A673 (cell line): ENCODE results near the gene ASCL2. TPM values are rescaled to one million over a fixed set of nuclear protein-coding genes. Genes with fewer than 3 reads are reported as not detected.

Experiments used
- BruUV-seq: library from RNA; stranded (reverse); fragments of 400-500 nt; replicated peaks from 2 replicates; lab custom pipeline; 2021; lab: Mats Ljungman, UMichigan
- CTCF ChIA-PET: fragments of 300-600 bp; sonication (Branson Sonifier 250); formaldehyde crosslinking; loops from one replicate; lab custom pipeline; 2022; ENCODE audit warnings: antibody characterized with exemption; lab: Charles Lee
- POLR2A ChIA-PET: fragments of 300-600 bp; sonication (Branson Sonifier 250); formaldehyde crosslinking; loops from one replicate; lab custom pipeline; 2022; ENCODE audit warnings: antibody characterized with exemption; ENCODE audit not compliant: low non-redundant PET; lab: Charles Lee
- DNase-seq: peaks from one replicate; pipeline ENCODE4 v3.0.0-alpha.2; 2015; ENCODE audit warnings: low spot score
- H3K27ac ChIP-seq: fragments of 200-600 bp; sonication (generic); 2 replicates; pipeline ENCODE4 v1.5.1; 2016; ENCODE audit warnings: mixed run types, low read depth, mild to moderate bottlenecking, mixed read lengths, antibody characterized with exemption, low read length; ENCODE audit not compliant: poor library complexity, severe bottlenecking
- H3K27me3 ChIP-seq: fragments of 200-600 bp; sonication (generic); replicated peaks from 2 replicates; pipeline ENCODE4 v1.6.1; 2017; ENCODE audit warnings: mixed run types, low read depth, mild to moderate bottlenecking, mixed read lengths, antibody characterized with exemption, low read length; ENCODE audit not compliant: insufficient read depth, poor library complexity
- H3K36me3 ChIP-seq: fragments of 200-600 bp; sonication (generic); 2 replicates; pipeline ENCODE4 v1.6.1; 2016; ENCODE audit warnings: mixed run types, mild to moderate bottlenecking, mixed read lengths, antibody characterized with exemption, low read length; ENCODE audit not compliant: insufficient read depth, poor library complexity, severe bottlenecking
- H3K4me1 ChIP-seq: fragments of 200-600 bp; sonication (generic); 2 replicates; pipeline ENCODE4 v1.6.1; 2017; ENCODE audit warnings: mixed run types, mild to moderate bottlenecking, mixed read lengths, antibody characterized with exemption, low read length; ENCODE audit not compliant: insufficient read depth, poor library complexity, severe bottlenecking
- H3K4me3 ChIP-seq: fragments of 200-600 bp; sonication (generic); 2 replicates; pipeline ENCODE4 v1.5.1; 2016; ENCODE audit warnings: low read depth, mixed run types, mild to moderate bottlenecking, mixed read lengths, low read length; ENCODE audit not compliant: poor library complexity, severe bottlenecking
- H3K9me3 ChIP-seq: fragments of 200-600 bp; sonication (generic); 2 replicates; pipeline ENCODE4 v1.6.1; 2016; ENCODE audit warnings: mixed run types, low read depth, mild to moderate bottlenecking, mixed read lengths, antibody characterized with exemption, low read length; ENCODE audit not compliant: poor library complexity, severe bottlenecking
- CTCF ChIP-seq: fragments of 300-800, 200-600 bp; sonication (generic); conservative IDR thresholded peaks from 2 replicates; pipeline ENCODE4 v1.5.1; 2017; ENCODE audit warnings: low read depth, mild to moderate bottlenecking, antibody characterized with exemption, low read length, moderate library complexity, mixed read lengths
- EZH2 ChIP-seq: fragments of 200-600 bp; sonication (generic); IDR thresholded peaks from 2 replicates; pipeline ENCODE4 v1.6.1; 2017; ENCODE audit warnings: borderline replicate concordance, low read depth, mild to moderate bottlenecking, mixed read lengths, antibody characterized with exemption, low read length; ENCODE audit not compliant: poor library complexity, severe bottlenecking
- intact Hi-C: fragments of 100-400 bp; cut with micrococcal nuclease; formaldehyde crosslinking; loops from one replicate; pipeline ENCODE4 v1.10.0; 2022; ENCODE audit not compliant: unreplicated experiment
- total RNA-seq: library from RNA; stranded (reverse); gene quantifications from 2 replicates; pipeline ENCODE4 v1.2.3, GENCODE V29; 2021

Gene ASCL2
- total RNA-seq, 1 experiment from 2014 or later: not detected

DNA sequence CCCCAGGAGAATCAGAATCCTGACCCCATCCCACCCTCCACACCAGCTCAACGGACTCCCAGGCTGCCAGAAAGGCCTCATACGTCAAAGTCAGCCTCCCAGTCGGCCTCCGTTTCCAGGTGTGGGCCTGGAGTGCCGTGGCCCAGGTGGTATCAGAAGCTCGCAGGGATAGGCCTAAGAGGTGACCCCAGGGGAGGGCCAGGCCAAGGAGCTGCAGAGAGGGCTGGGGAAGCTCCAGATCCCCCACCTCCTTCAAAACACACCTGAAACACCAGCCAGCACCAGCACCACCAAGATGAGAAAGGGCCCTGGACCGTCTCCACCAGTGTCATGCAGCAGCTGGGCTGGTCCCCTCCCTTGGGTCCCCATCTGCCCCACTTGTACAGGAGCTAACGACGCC lies 20.3 kb downstream of the ASCL2 start:
- Histone ChIP-seq H3K36me3 (no peaks in the 10 kb centered on the region), H3K27me3 (peaks cover 8% of the 10 kb centered on the region), H3K27ac (no peak overlapping the region), H3K9me3 (no peaks in the 10 kb centered on the region), H3K4me3 (no peak overlapping the region), H3K4me1 (no peaks in the 10 kb centered on the region)
- no peak for TF ChIP-seq EZH2
- TF ChIP-seq CTCF: no peak
- POLR2A ChIA-PET: no interaction called here
- BruUV-seq: no TSS peak
- intact Hi-C loops: no loop called here
- CTCF ChIA-PET: no interaction called here
- DNase-seq: no peak

- Histone ChIP-seq H3K9me3 (no peaks in the 10 kb centered on the region), H3K36me3 (no peaks in the 10 kb centered on the region), H3K4me1 (no peaks in the 10 kb centered on the region), H3K27me3 (peaks cover 8% of the 10 kb centered on the region), H3K27ac (no peak overlapping the region), H3K4me3 (no peak overlapping the region)
- no peak for TF ChIP-seq EZH2
- TF ChIP-seq CTCF: no peak
- no TSS peak for BruUV-seq
- no peak for DNase-seq
- POLR2A ChIA-PET: no interaction called here
- intact Hi-C loops: no loop called here
- CTCF ChIA-PET: no interaction called here
Observed at GRCh38 chr11:2249189-2249916, 21.0 kb downstream of the ASCL2 start.

GRCh38 chr11:2248762-2249161 lies 21.6 kb downstream of the ASCL2 start:
- H3K9me3 ChIP-seq: no peaks in the 10 kb centered on the region
- TF ChIP-seq EZH2: no peak
- POLR2A ChIA-PET: no interaction called here
- no peaks in the 10 kb centered on the region for H3K4me1 ChIP-seq
- no peaks in the 10 kb centered on the region for H3K36me3 ChIP-seq
- H3K4me3 ChIP-seq: no peak overlapping the region
- peaks cover 8% of the 10 kb centered on the region for H3K27me3 ChIP-seq
- BruUV-seq: no TSS peak
- intact Hi-C loops: no loop called here
- DNase-seq: no peak
- CTCF ChIA-PET: no interaction called here
- H3K27ac ChIP-seq: no peak overlapping the region

DNA sequence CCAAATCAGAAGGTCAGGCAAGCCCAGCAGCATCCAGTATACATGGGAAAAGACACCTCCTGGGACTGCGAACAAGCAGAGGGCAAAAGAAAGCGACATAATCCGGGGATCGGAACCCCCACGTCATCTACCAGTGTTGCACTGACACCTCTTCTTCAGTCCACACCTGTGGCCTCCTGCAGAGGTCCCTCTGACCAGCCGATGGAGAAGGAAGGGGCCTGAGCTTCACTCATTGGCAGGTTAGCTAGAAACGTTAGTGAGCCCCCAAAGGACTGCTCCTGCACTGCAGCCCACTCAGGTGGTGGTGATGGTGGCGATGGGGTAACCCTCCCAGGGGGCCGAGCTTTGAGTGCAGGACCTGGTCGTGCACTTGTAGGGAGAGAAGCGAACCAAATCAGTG lies 22.1 kb downstream of the ASCL2 start:
- intact Hi-C loops: no loop called here
- TF ChIP-seq EZH2 (no peak), CTCF (no peak)
- ChIA-PET POLR2A (no interaction called here), CTCF (no interaction called here)
- Histone ChIP-seq H3K4me1 (no peaks in the 10 kb centered on the region), H3K36me3 (no peaks in the 10 kb centered on the region), H3K27me3 (peaks cover 8% of the 10 kb centered on the region), H3K27ac (no peak overlapping the region), H3K4me3 (no peak overlapping the region), H3K9me3 (no peaks in the 10 kb centered on the region)
- no TSS peak for BruUV-seq
- DNase-seq: no peak
